Dermis lymphatic vessel endothelial cell (primary cell): ENCODE results near the gene DUS3L. TPM values are rescaled to one million over a fixed set of nuclear protein-coding genes. Genes with fewer than 3 reads are reported as not detected.

Experiments
- total RNA-seq: library from RNA; depleted of rRNA; stranded (reverse); fragments of >200 nt; gene quantifications from 2 replicates; pipeline ENCODE4 v1.2.1, GENCODE V29; 2014

DUS3L gene
- total RNA-seq, result 20.8 and 27.1 TPM in 2 replicates

GRCh38 chr19:5790559-5791520 is at the start of gene DUS3L:
DUS3L (minus strand) TSS chr19:5791163; CDS start chr19:5791141, 22 bp downstream.

GRCh38 chr19:5839065-5840017 is 48.4 kb upstream of the DUS3L start, which contains the start of gene FUT6:
FUT6 (minus strand) TSS chr19:5839702; CDS start chr19:5832567, 7,135 bp downstream.

GRCh38 chr19:5804516-5805461 is 13.8 kb upstream of the DUS3L start, which contains the start of gene NRTN:
NRTN (plus strand) TSS chr19:5805067; CDS start chr19:5824166, 19,099 bp downstream.

GRCh38 chr19:5784581-5785147 is 6.3 kb downstream of the DUS3L start, which contains the start of gene PRR22:
PRR22 (minus strand) TSS chr19:5784746; CDS start chr19:5784660, 86 bp downstream.

Other genes starting within 250 kb of the DUS3L start
- not detected in 2 replicates for gene TINCR, start 223.2 kb downstream of the DUS3L start, total RNA-seq
- 24.6 and 30.2 TPM in 2 replicates for gene SAFB2, start 168.4 kb downstream of the DUS3L start, total RNA-seq
- gene SAFB, start 168.1 kb downstream of the DUS3L start, total RNA-seq, result 35.5 and 49.9 TPM in 2 replicates
- gene MICOS13, start 110.6 kb downstream of the DUS3L start, total RNA-seq, result 26.2 and 71.1 TPM in 2 replicates
- 3.7 and 6.1 TPM in 2 replicates for gene HSD11B1L, start 110.1 kb downstream of the DUS3L start, total RNA-seq
- 575 and 962 TPM in 2 replicates for gene RPL36, start 100.9 kb downstream of the DUS3L start, total RNA-seq
- 47.4 and 48.4 TPM in 2 replicates for gene LONP1, start 71.0 kb downstream of the DUS3L start, total RNA-seq
- gene CATSPERD, start 70.5 kb downstream of the DUS3L start, total RNA-seq, result not detected in 2 replicates
- 0.26 and 0.33 TPM in 2 replicates for gene PRR22, start 6.4 kb downstream of the DUS3L start, total RNA-seq
- 0.26 and 0.65 TPM in 2 replicates for gene NRTN, start 13.9 kb upstream of the DUS3L start, total RNA-seq
- gene FUT6, start 48.5 kb upstream of the DUS3L start, total RNA-seq, result not detected in 2 replicates
- gene FUT3, start 60.3 kb upstream of the DUS3L start, total RNA-seq, result not detected in 2 replicates
- gene FUT5, start 79.4 kb upstream of the DUS3L start, total RNA-seq, result not detected in 2 replicates
- 174 and 234 TPM in 2 replicates for gene NDUFA11, start 112.6 kb upstream of the DUS3L start, total RNA-seq
- gene VMAC, start 113.7 kb upstream of the DUS3L start, total RNA-seq, result 5.9 and 7.9 TPM in 2 replicates
- gene CAPS, start 123.1 kb upstream of the DUS3L start, total RNA-seq, result 3.3 and 4.9 TPM in 2 replicates
- gene RANBP3, start 187.0 kb upstream of the DUS3L start, total RNA-seq, result 26.3 and 29.0 TPM in 2 replicates